HG03103 (cell line): Measurements from ENCODE around the gene RNF113A.
A peak's percentile ranks its signal among the peaks of the same experiment; 100 is the strongest.
"Not testable (repeated sequence)": the region's sequence is repeated elsewhere in the genome, so short reads cannot be mapped to it uniquely, and the experiment has no call there.

ENCODE experiments used
- ATAC-seq: cut with Tn5 transposase; IDR thresholded peaks from one replicate; pipeline ENCODE4 v1.9.1; 2021; ENCODE audit warnings: low read depth; ENCODE audit not compliant: unreplicated experiment

The RNF113A gene

GRCh38 chrX:119852382-119853353 lies 18.9 kb downstream of the RNF113A start, which contains the start of gene UPF3B:
Gene UPF3B (minus strand): TSS chrX:119852963. CDS start chrX:119852928, 35 bp downstream.
- ATAC-seq = peak; percentile 98

- ATAC-seq = no peak
Observed at GRCh38 chrX:119833905-119834304, 37.6 kb downstream of the RNF113A start.

- no peak for ATAC-seq
Observed at GRCh38 chrX:119828446-119828845, 43.1 kb downstream of the RNF113A start.

- no peak for ATAC-seq
Observed at GRCh38 chrX:119826399-119826959, 45.1 kb downstream of the RNF113A start.

GRCh38 chrX:119824221-119824620 lies 47.3 kb downstream of the RNF113A start:
- ATAC-seq = not testable (repeated sequence)

GRCh38 chrX:119821703-119822102 lies 49.8 kb downstream of the RNF113A start:
- peak; percentile 94 for ATAC-seq
